ENCODE results near the gene RASGRF2.
"Not testable (repeated sequence)": the region's sequence is repeated elsewhere in the genome, so short reads cannot be mapped to it uniquely, and the experiment has no call there.

Gene RASGRF2

DNA sequence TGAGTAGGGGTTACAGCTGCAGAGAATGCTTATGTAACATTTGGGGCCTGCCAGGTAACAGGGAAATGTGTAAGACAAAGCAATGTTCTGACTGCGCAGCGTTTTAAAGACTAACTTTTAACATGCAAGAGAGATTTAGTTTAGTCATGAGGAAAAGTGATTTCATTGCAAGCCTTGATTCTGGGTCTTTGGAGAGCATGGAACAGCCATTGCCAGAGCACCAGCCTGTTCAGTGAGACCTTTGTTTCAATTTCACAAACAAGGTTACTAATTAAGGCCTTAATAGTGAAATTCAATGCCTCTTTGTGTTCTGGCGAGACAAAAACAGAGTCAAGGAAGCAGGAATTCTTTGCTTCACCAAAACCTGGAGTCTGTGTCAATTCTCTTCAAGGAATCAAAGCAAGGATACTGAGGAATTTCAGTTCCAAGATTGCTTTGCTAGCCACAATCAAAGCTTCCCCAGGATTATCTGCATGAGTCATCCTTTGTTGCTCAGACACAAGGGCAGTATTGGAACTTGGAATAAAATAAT lies 287.3 kb downstream of the RASGRF2 start:
- no peak for DNase-seq

GRCh38 chr5:81249240-81249639 lies 289.1 kb downstream of the RASGRF2 start:
- peak; percentile 25 for DNase-seq

GRCh38 chr5:81250004-81250403 lies 289.8 kb downstream of the RASGRF2 start:
- peak; percentile 68 for DNase-seq

DNA sequence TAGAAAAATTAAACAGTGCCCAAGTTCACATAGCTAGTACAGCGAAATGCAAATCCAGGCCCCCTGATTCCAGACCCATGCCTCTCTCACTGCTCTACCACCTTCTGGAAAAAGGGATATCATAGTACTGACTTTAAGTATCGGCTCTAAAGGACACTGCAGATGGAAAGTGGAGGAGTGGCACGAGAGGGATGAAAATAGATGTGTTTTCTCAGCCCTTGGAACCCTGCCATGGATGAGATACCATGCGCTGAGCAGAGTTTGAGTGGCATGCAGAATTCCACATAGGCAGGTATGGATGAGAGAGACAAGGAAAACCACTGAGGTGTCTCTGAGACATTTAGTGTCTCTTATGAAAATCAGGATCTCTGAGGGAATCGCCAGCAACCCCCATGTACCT lies 291.8 kb downstream of the RASGRF2 start:
- DNase-seq = no peak

DNA sequence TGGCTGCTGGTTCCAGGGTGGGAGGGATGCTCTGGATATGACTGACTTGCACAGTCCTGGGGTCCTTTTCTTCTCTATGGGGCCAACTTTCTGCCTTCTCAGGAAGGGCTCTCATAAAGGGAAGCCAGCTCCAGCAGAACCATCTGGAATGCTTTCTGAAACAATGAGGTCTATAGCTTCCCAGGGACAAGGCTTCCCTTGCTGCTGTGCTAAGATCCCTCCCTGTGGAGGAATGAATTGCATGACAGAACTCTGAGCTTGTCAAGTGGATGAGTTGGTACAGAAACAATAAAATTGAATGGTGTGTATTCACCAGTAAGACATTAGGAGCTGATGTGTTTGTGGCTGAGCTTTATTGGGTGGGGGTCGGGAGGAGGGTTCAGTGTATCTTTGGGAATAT lies 292.7 kb downstream of the RASGRF2 start:
- no peak for DNase-seq

GRCh38 chr5:81253875-81254274 lies 293.7 kb downstream of the RASGRF2 start:
- DNase-seq = no peak

DNA sequence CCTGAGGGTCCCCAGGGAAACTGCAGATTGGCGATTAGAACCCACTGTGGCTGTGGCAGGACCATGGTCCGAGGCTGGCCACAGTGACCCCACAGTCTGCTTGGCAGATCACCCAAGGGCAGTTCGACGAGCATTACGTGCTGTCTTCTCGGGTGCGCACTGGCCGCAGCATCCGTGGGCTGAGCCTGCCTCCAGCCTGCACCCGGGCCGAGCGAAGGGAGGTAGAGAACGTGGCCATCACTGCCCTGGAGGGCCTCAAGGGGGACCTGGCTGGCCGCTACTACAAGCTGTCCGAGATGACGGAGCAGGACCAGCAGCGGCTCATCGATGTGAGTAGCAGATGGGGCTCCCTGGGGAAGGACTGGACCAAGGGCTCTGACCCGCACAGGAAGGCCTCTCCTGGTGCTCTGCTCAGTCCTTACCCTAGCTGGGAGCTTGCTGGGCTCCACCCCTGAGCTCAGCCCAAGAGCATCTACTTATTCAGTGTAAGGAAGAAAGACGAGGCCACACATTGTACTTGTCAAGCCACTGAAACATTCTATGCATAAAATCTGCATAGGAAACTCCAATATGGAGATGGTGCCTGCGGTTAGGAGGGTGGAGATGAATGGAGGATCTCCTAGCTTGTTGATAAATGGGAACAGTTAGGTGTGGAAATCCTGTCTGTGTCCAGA lies 294.9 kb downstream of the RASGRF2 start:
- DNase-seq = no peak

DNA sequence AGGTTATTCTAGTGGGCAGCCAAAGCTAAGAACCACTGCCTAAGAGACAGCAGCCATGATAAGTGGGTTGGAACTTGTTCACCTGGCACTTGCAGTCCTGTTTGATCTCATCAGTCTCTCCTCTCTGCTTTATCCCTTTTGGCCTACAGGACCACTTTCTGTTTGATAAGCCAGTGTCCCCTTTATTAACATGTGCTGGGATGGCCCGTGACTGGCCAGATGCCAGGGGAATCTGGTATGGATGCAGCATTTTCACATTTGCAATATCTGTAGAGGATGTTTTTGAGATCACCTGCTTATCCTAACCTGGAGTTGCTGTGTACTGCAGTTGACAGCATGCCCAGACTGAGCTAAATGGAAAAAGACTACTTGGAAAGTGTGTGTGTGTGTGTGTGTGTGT lies 296.6 kb downstream of the RASGRF2 start:
- DNase-seq = no peak

DNA sequence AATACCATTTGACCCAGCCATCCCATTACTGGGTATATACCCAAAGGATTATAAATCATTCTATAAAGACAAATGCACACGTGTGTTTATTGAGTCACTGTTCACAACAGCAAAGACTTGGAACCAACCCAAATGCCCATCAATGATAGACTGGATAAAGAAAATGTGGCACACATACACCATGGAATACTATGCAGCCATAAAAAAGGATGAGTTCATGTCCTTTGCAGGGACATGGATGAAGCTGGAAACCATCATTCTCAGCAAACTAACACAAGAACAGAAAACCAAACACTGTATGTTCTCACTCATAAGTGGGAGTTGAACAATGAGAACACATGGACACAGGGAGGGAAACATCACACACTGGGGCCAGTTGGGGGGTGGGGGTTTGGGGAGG lies 302.6 kb downstream of the RASGRF2 start:
- DNase-seq = not testable (repeated sequence)

DNA sequence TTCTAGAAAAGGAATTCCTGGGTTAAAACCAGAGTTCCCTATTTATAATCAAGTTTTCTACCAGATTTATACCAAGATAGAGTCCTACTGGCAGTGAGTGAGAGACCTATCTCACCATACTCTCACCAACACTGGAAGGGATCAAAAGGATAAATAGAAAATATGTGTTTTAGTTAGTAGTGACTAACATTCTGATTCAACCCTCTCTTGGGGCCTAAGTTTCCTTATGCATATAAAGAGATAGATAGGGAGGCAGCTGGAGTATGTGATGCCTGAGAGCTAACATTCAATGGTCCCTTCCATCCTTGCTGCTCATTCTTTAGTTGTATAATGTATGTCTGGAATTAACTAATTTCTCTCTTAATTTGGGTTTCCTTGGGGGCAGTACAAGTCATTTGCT lies 304.9 kb downstream of the RASGRF2 start:
- DNase-seq = no peak

DNA sequence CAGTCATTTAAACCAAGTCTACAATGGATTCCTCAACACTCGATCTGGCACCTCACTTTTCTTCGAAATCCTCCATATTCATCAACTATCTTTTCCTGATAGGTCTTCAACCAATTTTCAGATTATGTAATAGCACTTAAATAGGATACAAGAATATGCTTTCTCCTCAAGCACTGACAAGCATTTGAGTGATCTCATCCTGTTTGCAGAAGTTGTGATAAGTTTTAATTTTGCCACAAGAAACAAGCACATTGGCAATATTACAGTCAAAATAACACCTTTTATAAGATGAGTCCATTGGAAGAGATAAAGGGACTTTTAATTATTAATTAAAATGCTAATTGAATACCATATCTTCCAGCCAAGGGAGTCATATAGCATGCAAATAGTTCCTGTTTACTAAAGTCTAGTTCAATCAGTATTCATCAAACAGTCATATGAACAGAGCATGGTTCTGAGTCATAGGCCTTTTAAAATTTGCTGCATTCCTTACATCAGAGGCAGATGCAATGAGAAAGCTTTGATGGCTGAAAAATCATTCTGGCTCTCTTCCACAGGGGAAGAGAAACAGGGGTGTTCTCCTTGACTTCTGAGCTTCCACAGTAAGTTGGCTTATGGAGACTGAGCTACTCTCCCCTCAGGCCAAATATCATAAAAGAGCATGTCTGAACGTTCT lies 308.5 kb downstream of the RASGRF2 start:
- no peak for DNase-seq

DNA sequence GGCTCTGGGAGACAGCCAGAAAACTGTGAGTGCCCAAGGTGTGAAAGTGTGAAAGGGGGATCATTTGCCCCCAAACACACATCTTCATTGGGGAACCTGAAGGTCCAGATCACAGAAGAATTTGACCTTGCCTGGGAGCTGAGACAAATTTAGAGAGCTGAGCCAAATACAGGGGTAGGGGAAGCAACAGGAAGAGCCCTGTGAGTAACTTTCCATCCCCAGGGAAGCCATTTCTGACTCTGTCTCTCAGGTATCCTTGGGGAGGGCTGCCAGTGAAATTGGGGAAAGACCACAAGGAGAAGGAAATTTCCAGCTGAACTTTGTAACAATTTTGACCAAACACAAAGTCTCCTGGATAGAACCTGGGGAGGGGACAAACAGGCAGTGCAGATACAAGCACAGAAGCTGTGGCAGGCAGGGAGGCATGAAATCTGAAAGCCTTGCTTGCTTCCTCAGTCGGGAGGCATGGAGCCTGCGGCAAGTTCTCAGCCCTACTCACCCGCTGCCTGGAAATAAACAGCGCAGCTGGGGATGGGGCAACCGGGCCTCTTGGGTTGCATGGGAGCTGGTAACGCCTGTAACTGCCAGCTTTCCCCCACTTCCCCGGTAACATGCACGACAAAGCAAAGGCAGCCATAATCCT lies 309.7 kb downstream of the RASGRF2 start:
- no peak for DNase-seq

- DNase-seq = not testable (repeated sequence)
These were observed 310.3 kb downstream of the RASGRF2 start for GRCh38 chr5:81270394-81271027.
